Smooth muscle cell of the umbilical artery (primary cell): ENCODE results near the gene SEMA6C. TPM values are rescaled to one million over a fixed set of nuclear protein-coding genes. Genes with fewer than 3 reads are reported as not detected.

Experiments used
- total RNA-seq: library from RNA; depleted of rRNA; stranded (reverse); fragments of >200 nt; gene quantifications from 2 replicates; pipeline ENCODE4 v1.2.3, GENCODE V29; 2014

The SEMA6C gene
- total RNA-seq: 0.89 and 1.7 TPM in 2 replicates

GRCh38 chr1:151146412-151147131, at the start of gene SEMA6C:
Gene SEMA6C (minus strand): TSS chr1:151146631. CDS start chr1:151142621, 4,010 bp downstream.

GRCh38 chr1:151189637-151190445, 43.4 kb upstream of the SEMA6C start, which contains the start of gene VPS72:
Gene VPS72 (minus strand): TSS chr1:151190197. CDS start chr1:151190121, 76 bp downstream.

GRCh38 chr1:151175863-151176262, 29.4 kb upstream of the SEMA6C start, which contains the start of gene TMOD4:
Gene TMOD4 (minus strand): TSS chr1:151175981. CDS start chr1:151174875, 1,106 bp downstream.

GRCh38 chr1:151165738-151166504, 19.5 kb upstream of the SEMA6C start, which contains the start of the genes LYSMD1 and SCNM1:
Gene LYSMD1 (minus strand): TSS chr1:151165902. CDS start chr1:151165258, 644 bp downstream.
Gene SCNM1 (plus strand): TSS chr1:151166144. CDS start chr1:151166153, 9 bp downstream.

GRCh38 chr1:151156515-151156819, 10.0 kb upstream of the SEMA6C start, which contains the start of gene TNFAIP8L2:
Gene TNFAIP8L2 (plus strand): TSS chr1:151156649. CDS start chr1:151158698, 2,049 bp downstream.

Other genes with a start within 250 kb of the SEMA6C start
- 27.9 and 31.2 TPM in 2 replicates for gene SETDB1, start 220.3 kb downstream of the SEMA6C start, total RNA-seq
- gene CERS2, start 171.8 kb downstream of the SEMA6C start, total RNA-seq: 67.4 and 80.4 TPM in 2 replicates
- 0.05 TPM in 1 of 2 replicates, not detected in the other for gene ANXA9, start 164.3 kb downstream of the SEMA6C start, total RNA-seq
- 4.5 and 8.2 TPM in 2 replicates for gene MINDY1, start 139.7 kb downstream of the SEMA6C start, total RNA-seq
- 5.0 and 8.0 TPM in 2 replicates for gene PRUNE1, start 138.2 kb downstream of the SEMA6C start, total RNA-seq
- gene BNIPL, start 110.0 kb downstream of the SEMA6C start, total RNA-seq: 0.14 and 0.30 TPM in 2 replicates
- 1.2 and 1.5 TPM in 2 replicates for gene C1orf56, start 98.9 kb downstream of the SEMA6C start, total RNA-seq
- 59.4 and 63.3 TPM in 2 replicates for gene CDC42SE1, start 87.0 kb downstream of the SEMA6C start, total RNA-seq
- 12.5 and 16.1 TPM in 2 replicates for gene MLLT11, start 86.2 kb downstream of the SEMA6C start, total RNA-seq
- gene GABPB2, start 75.9 kb downstream of the SEMA6C start, total RNA-seq: 10.1 and 10.6 TPM in 2 replicates
- gene TNFAIP8L2, start 10.0 kb upstream of the SEMA6C start, total RNA-seq: not detected in 2 replicates
- gene LYSMD1, start 19.3 kb upstream of the SEMA6C start, total RNA-seq: 4.8 and 8.0 TPM in 2 replicates
- gene SCNM1, start 19.5 kb upstream of the SEMA6C start, total RNA-seq: 16.2 and 20.5 TPM in 2 replicates
- gene TMOD4, start 29.4 kb upstream of the SEMA6C start, total RNA-seq: not detected in 2 replicates
- gene VPS72, start 43.6 kb upstream of the SEMA6C start, total RNA-seq: 33.9 and 34.0 TPM in 2 replicates
- gene PIP5K1A, start 51.9 kb upstream of the SEMA6C start, total RNA-seq: 55.5 and 84.4 TPM in 2 replicates
- gene PSMD4, start 108.1 kb upstream of the SEMA6C start, total RNA-seq: 201 and 226 TPM in 2 replicates
- gene ZNF687, start 135.7 kb upstream of the SEMA6C start, total RNA-seq: 9.2 and 13.1 TPM in 2 replicates
- gene PI4KB, start 180.8 kb upstream of the SEMA6C start, total RNA-seq: 54.3 and 63.2 TPM in 2 replicates
- 47.5 and 53.5 TPM in 2 replicates for gene RFX5, start 200.6 kb upstream of the SEMA6C start, total RNA-seq
- 11.2 and 14.6 TPM in 2 replicates for gene SELENBP1, start 226.1 kb upstream of the SEMA6C start, total RNA-seq